H1 (cell line): ENCODE data around the gene MAP2K5. TPM values are rescaled to one million over a fixed set of nuclear protein-coding genes. Genes with fewer than 3 reads are reported as not detected.

Experiments
- CHD7 ChIP-seq: fragments of 300-600 bp; sonication (generic); IDR thresholded peaks from 2 replicates; pipeline ENCODE4 v1.7.1; 2012; ENCODE audit warnings: low read length, moderate library complexity, mild to moderate bottlenecking, inconsistent platforms; ENCODE audit not compliant: insufficient replicate concordance
- JUND ChIP-seq: IDR thresholded peaks from 2 replicates; pipeline ENCODE4 v1.6.1; 2011; ENCODE audit warnings: mild to moderate bottlenecking, improper control_type of control experiment, low read length
- MAX ChIP-seq: IDR thresholded peaks from 2 replicates; pipeline ENCODE4 v1.6.1; 2012; ENCODE audit warnings: inconsistent platforms
- SIX5 ChIP-seq: IDR thresholded peaks from 2 replicates; pipeline ENCODE4 v1.6.1; 2011; ENCODE audit warnings: mild to moderate bottlenecking, low read depth, low read length
- polyA plus RNA-seq, 7 experiments: library from polyadenylated mRNA; depleted of rRNA in 3 of 7; stranded (reverse) in 5 of 7; unstranded in 2 of 7; fragments of >200 nt in 5 of 7; fragments of 200-250 nt in 2 of 7; gene quantifications; 1 replicate in 5 of 7; 2 replicates in 1 of 7; 4 replicates in 1 of 7; pipeline versions ENCODE4 v1.2.1 to v1.2.3, GENCODE V29; 2011 to 2013; ENCODE audit warnings: missing spikeins in 2 of 7, mixed read lengths in 2 of 7
- total RNA-seq: library from RNA; stranded (reverse); fragmentation: NEBNext Ultra II Directional; extraction: Animal tissue kit (Norgen Biotek cat#: 25700); gene quantifications from 2 replicates; pipeline ENCODE4 v1.2.1, GENCODE V29; 2021

Gene MAP2K5
- total and polyA plus RNA-seq, 2 of the 8 experiments (the other 6 are each of a cell fraction or from before 2014, with no cell fraction given) = 4.4 to 15.8 TPM

- TF ChIP-seq CHD7 = no peak
- no peak for TF ChIP-seq SIX5
- no peak for TF ChIP-seq MAX
- TF ChIP-seq JUND = no peak
Observed at GRCh38 chr15:67531379-67531914, 11.1 kb upstream of the MAP2K5 start (continued).
